Measurements from ENCODE around the gene ZFAND4. TPM values are rescaled to one million over a fixed set of nuclear protein-coding genes. Genes with fewer than 3 reads are reported as not detected.

Gene ZFAND4
- total and polyA plus RNA-seq, 10 of the 15 experiments (the other 5 are each of a cell fraction or from before 2014, with no cell fraction given), result 4.7 to 20.8 (median 12.8) TPM

- peak; percentile 56 to 84 (median 64); a peak in 4 of 6 replicates for TF ChIP-seq CTCF (IDR thresholded peaks at IDR 0.05 in 2 of 3, conservative IDR thresholded peaks at IDR 0.05 in 1 of 3; ENCODE audit: control insufficient read depth in 2 of 3, extremely low read depth in 1 of 3, insufficient read depth in 1 of 3, low read depth in 3 of 3, low read length in 3 of 3)
- no peak for TF ChIP-seq REST (IDR thresholded peaks at IDR 0.05; ENCODE audit: low read depth, low read length)
- TF ChIP-seq CHD1 (IDR thresholded peaks at IDR 0.05; ENCODE audit: low read depth, low read length), result no peak
- TF ChIP-seq STAT1 (conservative IDR thresholded peaks at IDR 0.05), result 0 out of 2 replicates have a peak, but pooled peaks have one; percentile 21
- no peak for TF ChIP-seq MYC (IDR thresholded peaks at IDR 0.05; ENCODE audit: insufficient read depth, insufficient read length, insufficient replicate concordance, low read length, severe bottlenecking)
- no peak for TF ChIP-seq ATF3 (IDR thresholded peaks at IDR 0.05; ENCODE audit: borderline replicate concordance, extremely low read depth, low read depth, low read length)
- TF ChIP-seq CREM (IDR thresholded peaks at IDR 0.05; ENCODE audit: low read depth), result peak; percentile 65; the same call in 1 of the 2 replicates
- peak in 1 of 2 experiments; percentile 35; a peak in 1 of 4 replicates for TF ChIP-seq EP300 (IDR thresholded peaks at IDR 0.05; ENCODE audit: borderline replicate concordance in 1 of 2, control insufficient read depth in 1 of 2, low read depth in 2 of 2, low read length in 2 of 2)
- TF ChIP-seq SKIL (IDR thresholded peaks at IDR 0.05; ENCODE audit: low read depth, poor library complexity, severe bottlenecking), result no peak
- TF ChIP-seq IRF5 (IDR thresholded peaks at IDR 0.05; ENCODE audit: borderline replicate concordance), result no peak
- TF ChIP-seq BCL3 (IDR thresholded peaks at IDR 0.05; ENCODE audit: borderline replicate concordance, insufficient read depth, low read depth, low read length, poor library complexity, severe bottlenecking), result no peak
- no peak for TF ChIP-seq ZBED1 (IDR thresholded peaks at IDR 0.05; ENCODE audit: borderline replicate concordance)
- TF ChIP-seq JUND (IDR thresholded peaks at IDR 0.05; ENCODE audit: low read depth, low read length), result no peak
- TF ChIP-seq NFIC (IDR thresholded peaks at IDR 0.05; ENCODE audit: low read depth, low read length), result no peak
- peak; percentile 62; the same call in 1 of the 2 replicates for TF ChIP-seq MXI1 (IDR thresholded peaks at IDR 0.05; ENCODE audit: low read depth, low read length)
Measured at GRCh38 chr10:45672181-45673073, at the start of gene ZFAND4 (continued).
